Prostate gland (tissue), 2 donors: ENCODE results near the gene C1QL2.

Experiments used
- CTCF ChIP-seq, 4 experiments: fragments of 200-600 bp in 2 of 4; fragments of 450-650 bp in 2 of 4; sonication (generic) in 2 of 4; IDR thresholded peaks; 1 replicate in 3 of 4; 2 replicates in 1 of 4; pipeline ENCODE4 v1.5.1; 2016 to 2019; ENCODE audit warnings: antibody characterized with exemption in 4 of 4, mild to moderate bottlenecking in 2 of 4, moderate library complexity in 2 of 4
- POLR2A ChIP-seq: fragments of 450-650 bp; IDR thresholded peaks from one replicate; pipeline ENCODE4 v1.6.1; 2016; ENCODE audit warnings: antibody characterized with exemption, mild to moderate bottlenecking

GRCh38 chr2:119147776-119148715, 10.5 kb downstream of the C1QL2 start:
- TF ChIP-seq CTCF (IDR thresholded peaks at IDR 0.05) (no peak), POLR2A (no peak)
